BE2C (cell line): ENCODE measurements around the gene DHX34.

Experiments
- DNase-seq: peaks from one replicate; pipeline ENCODE4 v3.0.0-alpha.2; 2020
- H3K27me3 ChIP-seq: fragments of 250-450 bp; sonication (Bioruptor Pico); 2 replicates; pipeline ENCODE4 v1.5.1; 2020; ENCODE audit warnings: mild to moderate bottlenecking
- H3K36me3 ChIP-seq: fragments of 250-450 bp; sonication (Bioruptor Pico); 2 replicates; pipeline ENCODE4 v1.5.1; 2020; ENCODE audit warnings: mild to moderate bottlenecking
- H3K4me1 ChIP-seq: fragments of 250-450 bp; sonication (Bioruptor Pico); 2 replicates; pipeline ENCODE4 v1.5.1; 2020
- H3K4me3 ChIP-seq: 2 replicates; pipeline ENCODE4 v1.5.1; 2011; ENCODE audit warnings: low read depth, low read length
- H3K9me3 ChIP-seq: fragments of 250-450 bp; sonication (Bioruptor Pico); 2 replicates; pipeline ENCODE4 v1.5.1; 2020
- CTCF ChIP-seq: IDR thresholded peaks from 2 replicates; pipeline ENCODE4 v1.5.1; 2012; ENCODE audit warnings: mild to moderate bottlenecking, low read depth, low read length

The DHX34 gene

DNA sequence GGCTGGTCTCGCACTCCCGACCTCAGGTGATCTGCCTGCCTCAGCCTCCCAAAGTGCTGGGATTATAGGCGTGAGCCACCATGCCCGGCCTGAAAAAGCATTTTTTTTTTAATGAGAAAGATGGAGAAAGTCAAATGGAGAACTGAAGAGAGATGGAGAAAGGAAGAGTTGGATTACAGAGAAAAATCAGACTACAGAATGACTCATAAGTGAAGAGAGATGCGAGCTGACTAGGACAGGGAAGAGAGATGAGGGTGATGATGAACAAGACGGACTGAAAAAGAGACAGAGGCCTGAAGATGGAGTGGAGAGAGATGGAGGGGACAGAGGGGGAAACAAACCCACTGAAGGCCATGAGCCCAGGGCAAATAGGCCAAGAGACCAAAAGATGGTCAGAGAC lies 1.5 kb downstream of the DHX34 start:
- Histone ChIP-seq H3K4me1 (no peaks in the 10 kb centered on the region; the same call in 1 of the 2 replicates), H3K36me3 (peaks cover 36% of the 10 kb centered on the region), H3K9me3 (no peaks in the 10 kb centered on the region), H3K4me3 (no peak overlapping the region), H3K27me3 (no peaks in the 10 kb centered on the region)
- no peak for TF ChIP-seq CTCF
- DNase-seq: no peak

- H3K36me3 ChIP-seq: peaks cover 44% of the 10 kb centered on the region
- TF ChIP-seq CTCF: no peak
- no peaks in the 10 kb centered on the region for H3K9me3 ChIP-seq
- H3K4me1 ChIP-seq: no peaks in the 10 kb centered on the region; the same call in 1 of the 2 replicates
- no peak overlapping the region for H3K4me3 ChIP-seq
- peak; percentile 47 for DNase-seq
- no peaks in the 10 kb centered on the region for H3K27me3 ChIP-seq
Observed at GRCh38 chr19:47351548-47351947, 2.4 kb downstream of the DHX34 start.

GRCh38 chr19:47352095-47352494 lies 3.0 kb downstream of the DHX34 start:
- Histone ChIP-seq H3K36me3 (peaks cover 49% of the 10 kb centered on the region), H3K4me3 (no peak overlapping the region), H3K9me3 (no peaks in the 10 kb centered on the region), H3K27me3 (no peaks in the 10 kb centered on the region), H3K4me1 (no peaks in the 10 kb centered on the region; the same call in 1 of the 2 replicates)
- no peak for DNase-seq
- TF ChIP-seq CTCF: no peak

GRCh38 chr19:47353307-47353712 lies 4.2 kb downstream of the DHX34 start:
- Histone ChIP-seq H3K4me3 (no peak overlapping the region), H3K9me3 (no peaks in the 10 kb centered on the region), H3K27me3 (no peaks in the 10 kb centered on the region), H3K36me3 (peaks cover 61% of the 10 kb centered on the region), H3K4me1 (no peaks in the 10 kb centered on the region; the same call in 1 of the 2 replicates)
- peak; percentile 46 for DNase-seq
- no peak for TF ChIP-seq CTCF

GRCh38 chr19:47356900-47357299 lies 7.8 kb downstream of the DHX34 start:
- no peak for TF ChIP-seq CTCF
- no peaks in the 10 kb centered on the region for H3K9me3 ChIP-seq
- DNase-seq: no peak
- no peaks in the 10 kb centered on the region; the same call in 1 of the 2 replicates for H3K4me1 ChIP-seq
- no peak overlapping the region for H3K4me3 ChIP-seq
- H3K36me3 ChIP-seq: peaks cover 94% of the 10 kb centered on the region
- no peaks in the 10 kb centered on the region for H3K27me3 ChIP-seq

DNA sequence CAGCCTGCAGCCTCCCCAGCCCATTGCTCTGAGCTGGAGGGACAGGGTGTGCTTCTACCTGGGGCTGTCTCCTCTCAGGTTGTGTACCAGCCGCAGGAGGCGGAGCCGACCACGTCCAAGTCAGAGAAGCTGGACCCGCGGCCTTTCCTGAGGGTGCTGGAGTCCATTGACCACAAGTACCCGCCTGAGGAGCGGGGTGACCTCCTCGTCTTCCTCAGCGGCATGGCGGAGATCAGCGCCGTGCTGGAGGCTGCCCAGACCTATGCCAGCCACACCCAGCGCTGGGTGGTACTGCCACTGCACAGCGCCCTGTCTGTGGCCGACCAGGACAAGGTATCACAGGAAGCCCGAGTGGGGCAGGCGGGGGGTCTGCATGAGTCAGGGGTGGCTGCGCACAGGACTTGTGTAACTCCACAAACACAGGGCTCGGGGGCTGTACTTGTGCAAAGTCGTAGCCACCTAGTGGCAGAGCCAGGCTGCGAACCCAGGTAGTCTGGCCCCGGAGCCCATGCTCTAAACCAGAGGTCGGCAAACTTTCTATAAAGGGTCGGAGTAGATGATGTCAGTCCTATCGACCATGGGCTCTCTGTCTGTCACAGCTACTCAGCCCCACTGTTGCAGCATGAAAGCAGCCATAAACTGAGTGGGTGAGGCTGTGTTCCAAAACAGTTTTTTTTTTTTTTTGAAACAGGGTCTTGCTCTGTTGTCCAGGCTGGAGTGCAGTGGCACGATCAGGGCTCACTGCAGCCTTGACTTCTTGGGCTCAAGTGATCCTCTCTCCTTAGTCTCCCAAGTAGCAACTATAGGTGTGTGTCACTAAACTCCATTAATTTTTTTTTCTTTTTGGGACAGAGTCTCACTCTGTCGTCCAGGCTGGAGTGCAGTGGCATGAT lies 8.9 kb downstream of the DHX34 start:
- Histone ChIP-seq H3K9me3 (no peaks in the 10 kb centered on the region), H3K4me1 (no peaks in the 10 kb centered on the region), H3K36me3 (peaks cover 92% of the 10 kb centered on the region), H3K4me3 (no peak overlapping the region), H3K27me3 (no peaks in the 10 kb centered on the region)
- TF ChIP-seq CTCF: peak; percentile 33
- no peak for DNase-seq
